SK-N-SH treated with all-trans-retinoic acid at 6 μM for 48 hours (cell line): Measurements from ENCODE around the gene CP.
"Not testable (repeated sequence)": the region's sequence is repeated elsewhere in the genome, so short reads cannot be mapped to it uniquely, and the experiment has no call there.

Source experiments
- ESRRG ChIP-seq: fragments of 250-450 bp; sonication (Bioruptor Pico); IDR thresholded peaks from 2 replicates; pipeline ENCODE4 v1.6.1; 2021; ENCODE audit warnings: mild to moderate bottlenecking
- ZNF70 ChIP-seq: fragments of 450-650 bp; formaldehyde crosslinking; IDR thresholded peaks from 2 replicates; pipeline ENCODE4 v1.5.0; 2020; ENCODE audit warnings: mild to moderate bottlenecking, moderate library complexity

GRCh38 chr3:149196805-149197592 is 24.6 kb downstream of the CP start:
- TF ChIP-seq ESRRG, ZNF70: not testable (repeated sequence)
